Smooth muscle cell (in vitro differentiated cells): Measurements from ENCODE around the gene CD80. TPM values are rescaled to one million over a fixed set of nuclear protein-coding genes. Genes with fewer than 3 reads are reported as not detected.

ENCODE experiments used
- DNase-seq: peaks from one replicate; lab custom pipeline; 2025; ENCODE audit not compliant: unreplicated experiment; lab: John Stamatoyannopoulos, UW
- H2AFZ ChIP-seq: fragments of 200-600 bp; sonication (generic); 2 replicates; pipeline ENCODE4 v1.6.0; 2016; ENCODE audit warnings: antibody characterized with exemption, low read depth, mild to moderate bottlenecking
- H3F3A ChIP-seq: fragments of 200-600 bp; sonication (generic); 2 replicates; pipeline ENCODE4 v1.6.0; 2017; ENCODE audit warnings: antibody characterized with exemption, low read depth
- H3K27ac ChIP-seq: fragments of 200-600 bp; sonication (generic); 2 replicates; pipeline ENCODE4 v1.5.1; 2016; ENCODE audit warnings: low read depth, mild to moderate bottlenecking
- H3K27me3 ChIP-seq: fragments of 200-600 bp; sonication (generic); 2 replicates; pipeline ENCODE4 v1.6.1; 2016; ENCODE audit warnings: low read depth, mild to moderate bottlenecking
- H3K36me3 ChIP-seq: fragments of 200-600 bp; sonication (generic); 2 replicates; pipeline ENCODE4 v1.5.1; 2016; ENCODE audit warnings: low read depth
- H3K4me1 ChIP-seq: fragments of 200-600 bp; sonication (generic); 2 replicates; pipeline ENCODE4 v1.5.1; 2016; ENCODE audit warnings: low read depth
- H3K4me2 ChIP-seq: fragments of 200-600 bp; sonication (generic); 2 replicates; pipeline ENCODE4 v1.6.0; 2016; ENCODE audit warnings: mild to moderate bottlenecking
- H3K4me3 ChIP-seq: fragments of 200-600 bp; sonication (generic); 2 replicates; pipeline ENCODE4 v1.5.1; 2016; ENCODE audit warnings: mild to moderate bottlenecking
- H3K79me2 ChIP-seq: fragments of 200-600 bp; sonication (generic); 2 replicates; pipeline ENCODE4 v1.6.0; 2016; ENCODE audit warnings: low read depth, mild to moderate bottlenecking
- H3K9ac ChIP-seq: fragments of 200-600 bp; sonication (generic); 2 replicates; pipeline ENCODE4 v1.6.0; 2016; ENCODE audit warnings: low read depth
- H3K9me3 ChIP-seq: fragments of 200-600 bp; sonication (generic); replicated peaks from 2 replicates; pipeline ENCODE4 v1.5.1; 2016; ENCODE audit warnings: low read depth
- H4K20me1 ChIP-seq: fragments of 200-600 bp; sonication (generic); 2 replicates; pipeline ENCODE4 v1.6.0; 2016; ENCODE audit warnings: low read depth
- CTCF ChIP-seq: fragments of 200-600 bp; sonication (generic); IDR thresholded peaks from 2 replicates; pipeline ENCODE4 v1.5.1; 2017; ENCODE audit warnings: borderline replicate concordance, mild to moderate bottlenecking, antibody characterized with exemption; ENCODE audit not compliant: insufficient read depth, poor library complexity, severe bottlenecking
- WGBS: methylation state at CpG from one replicate; pipeline ENCODE4 v1.1.7; 2016; ENCODE audit warnings: low lambda C conversion rate; 5-methylcytosine and 5-hydroxymethylcytosine counted together
- polyA plus RNA-seq: library from polyadenylated mRNA; unstranded; fragments of >200 nt; fragmentation: Nextera tagmentation; extraction: Ambion mirVana; gene quantifications from 2 replicates; pipeline ENCODE4 v1.2.1, GENCODE V29; 2016
- total RNA-seq: library from RNA; depleted of rRNA; stranded (reverse); fragments of >200 nt; gene quantifications from 2 replicates; pipeline ENCODE4 v1.2.3, GENCODE V29; 2014

The CD80 gene
- total and polyA plus RNA-seq, 2 experiments from 2014 or later: not detected

GRCh38 chr3:119508172-119508845, 51.1 kb downstream of the CD80 start:
- no peaks in the 10 kb centered on the region for H3K9me3 ChIP-seq
- H3K4me2 ChIP-seq: no peak overlapping the region
- no peak overlapping the region for H3K27ac ChIP-seq
- no peak overlapping the region for H3K9ac ChIP-seq
- H3K36me3 ChIP-seq: peaks cover 5% of the 10 kb centered on the region
- no peak for DNase-seq
- H3K4me1 ChIP-seq: no peaks in the 10 kb centered on the region
- H3K79me2 ChIP-seq: peaks cover 10% of the 10 kb centered on the region
- H4K20me1 ChIP-seq: peaks cover 17% of the 10 kb centered on the region
- no peak overlapping the region for H3K4me3 ChIP-seq
- no peak overlapping the region for H2AFZ ChIP-seq
- WGBS: 90% methylated on average over 1 of the region's 1 CpG
- no peak for TF ChIP-seq CTCF
- H3K27me3 ChIP-seq: no peaks in the 10 kb centered on the region
- no peaks in the 10 kb centered on the region for H3F3A ChIP-seq

GRCh38 chr3:119507404-119507803, 52.0 kb downstream of the CD80 start:
- no peak overlapping the region for H3K4me3 ChIP-seq
- H2AFZ ChIP-seq: no peak overlapping the region
- no peak for DNase-seq
- peaks cover 10% of the 10 kb centered on the region for H3K79me2 ChIP-seq
- H3K9ac ChIP-seq: no peak overlapping the region
- no peak overlapping the region for H3K4me2 ChIP-seq
- no peaks in the 10 kb centered on the region for H3K27me3 ChIP-seq
- H3K9me3 ChIP-seq: no peaks in the 10 kb centered on the region
- TF ChIP-seq CTCF: no peak
- peaks cover 17% of the 10 kb centered on the region for H4K20me1 ChIP-seq
- no peaks in the 10 kb centered on the region for H3F3A ChIP-seq
- peaks cover 5% of the 10 kb centered on the region for H3K36me3 ChIP-seq
- H3K27ac ChIP-seq: no peak overlapping the region
- WGBS: 94% methylated on average over 2 of the region's 2 CpGs
- no peaks in the 10 kb centered on the region for H3K4me1 ChIP-seq

DNA sequence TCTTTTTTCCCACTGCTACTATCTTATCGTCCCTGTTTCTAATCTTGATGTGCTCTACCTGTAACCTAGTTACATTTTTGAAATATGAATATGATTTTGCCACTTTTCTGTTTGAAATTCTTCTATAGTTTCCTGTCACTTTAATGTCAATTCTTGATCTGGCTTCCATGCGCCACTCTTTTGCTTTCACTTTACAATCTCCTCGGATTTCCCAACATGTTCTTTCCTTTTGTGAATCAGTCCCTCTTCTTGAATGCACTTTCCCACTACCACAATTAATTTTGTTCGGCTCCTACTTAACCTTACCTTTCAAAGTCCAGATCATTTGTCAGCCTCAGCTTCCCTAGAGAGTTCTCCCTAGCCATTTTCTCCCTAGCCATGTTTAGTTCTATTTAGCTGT, 52.8 kb downstream of the CD80 start:
- no peak for DNase-seq
- Histone ChIP-seq H3K79me2 (peaks cover 15% of the 10 kb centered on the region), H3K36me3 (peaks cover 5% of the 10 kb centered on the region), H2AFZ (no peak overlapping the region), H3K9me3 (no peaks in the 10 kb centered on the region), H4K20me1 (peaks cover 17% of the 10 kb centered on the region), H3K27me3 (no peaks in the 10 kb centered on the region), H3F3A (no peaks in the 10 kb centered on the region), H3K4me1 (no peaks in the 10 kb centered on the region), H3K4me3 (no peak overlapping the region), H3K4me2 (no peak overlapping the region), H3K9ac (no peak overlapping the region), H3K27ac (no peak overlapping the region)
- no peak for TF ChIP-seq CTCF
- 97% methylated on average over 4 of the region's 4 CpGs for WGBS

GRCh38 chr3:119500901-119501300, 58.5 kb downstream of the CD80 start:
- H2AFZ ChIP-seq: no peak overlapping the region
- no peak for TF ChIP-seq CTCF
- H3K79me2 ChIP-seq: peaks cover 25% of the 10 kb centered on the region
- no peaks in the 10 kb centered on the region for H3K9me3 ChIP-seq
- no peak overlapping the region for H3K4me3 ChIP-seq
- no peaks in the 10 kb centered on the region for H3F3A ChIP-seq
- H3K4me1 ChIP-seq: peaks cover 22% of the 10 kb centered on the region
- no peaks in the 10 kb centered on the region for H3K36me3 ChIP-seq
- no peak overlapping the region for H3K9ac ChIP-seq
- no peak for DNase-seq
- 81% methylated on average over 2 of the region's 2 CpGs for WGBS
- H4K20me1 ChIP-seq: peaks cover 7% of the 10 kb centered on the region
- H3K4me2 ChIP-seq: peak overlapping the region; percentile 90
- H3K27ac ChIP-seq: no peak overlapping the region
- no peaks in the 10 kb centered on the region for H3K27me3 ChIP-seq
